Activated CD8-positive, alpha-beta memory T cell treated with anti-CD3 and anti-CD28 coated beads for 24 hours (primary cell): ENCODE results near the gene FXYD5.
A peak's percentile ranks its signal among the peaks of the same experiment; 100 is the strongest.
"Not testable (repeated sequence)": the region's sequence is repeated elsewhere in the genome, so short reads cannot be mapped to it uniquely, and the experiment has no call there.

Experiments
- DNase-seq: peaks from one replicate; pipeline ENCODE4 v3.0.0-alpha.2; 2020

FXYD5 gene

DNA sequence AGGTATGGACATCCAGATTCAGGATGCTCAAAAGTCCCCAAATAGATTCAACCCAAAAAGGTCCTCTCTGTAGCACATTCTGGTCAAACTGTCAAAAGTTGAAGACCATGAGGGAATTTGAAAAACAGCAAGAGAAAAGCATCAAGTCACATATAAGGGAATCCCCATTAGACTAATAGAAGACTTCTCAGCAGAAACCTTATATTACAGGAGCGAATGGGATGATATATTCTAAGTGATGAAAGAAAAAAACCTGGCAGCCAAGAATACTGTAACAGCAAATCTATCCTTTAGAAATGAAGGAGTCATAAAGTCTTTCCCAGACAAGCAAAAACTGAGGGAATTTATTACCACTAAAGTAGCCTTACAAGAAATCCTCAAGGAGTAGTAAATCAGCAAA lies 29.7 kb downstream of the FXYD5 start:
- no peak for DNase-seq

DNA sequence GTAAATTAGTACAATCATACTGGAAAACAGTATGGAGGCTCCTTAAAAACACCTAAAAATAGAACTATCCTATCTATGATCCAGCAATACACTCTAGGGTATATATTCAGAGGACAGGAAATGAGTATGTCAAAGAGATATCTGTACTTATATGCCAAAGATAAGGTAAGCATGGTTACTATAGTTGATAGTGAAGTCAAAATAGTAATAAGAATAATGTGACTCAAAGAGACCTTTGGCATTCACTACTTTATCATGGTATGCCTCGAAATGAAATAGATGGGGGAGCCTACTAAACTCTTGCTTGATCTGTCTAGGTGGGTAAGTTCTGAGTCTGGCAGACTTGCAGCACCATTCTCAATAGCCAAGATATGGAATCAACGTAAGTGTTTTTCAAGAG lies 30.3 kb downstream of the FXYD5 start:
- DNase-seq = no peak

- DNase-seq = no peak
Observed at GRCh38 chr19:35194012-35194984, 39.8 kb downstream of the FXYD5 start.

GRCh38 chr19:35195830-35196229 lies 41.3 kb downstream of the FXYD5 start:
- no peak for DNase-seq

- DNase-seq = not testable (repeated sequence)
Observed at GRCh38 chr19:35196861-35197260, 42.3 kb downstream of the FXYD5 start.

- DNase-seq = no peak
Observed at GRCh38 chr19:35199481-35199880, 44.9 kb downstream of the FXYD5 start.

- DNase-seq = no peak
Observed at GRCh38 chr19:35202722-35203688, 48.5 kb downstream of the FXYD5 start.

GRCh38 chr19:35204799-35205732 lies 50.5 kb downstream of the FXYD5 start:
- DNase-seq = no peak

- no peak for DNase-seq
Observed at GRCh38 chr19:35205733-35206323, 51.3 kb downstream of the FXYD5 start.

- DNase-seq = no peak
Observed at GRCh38 chr19:35206379-35206778, 51.8 kb downstream of the FXYD5 start.

DNA sequence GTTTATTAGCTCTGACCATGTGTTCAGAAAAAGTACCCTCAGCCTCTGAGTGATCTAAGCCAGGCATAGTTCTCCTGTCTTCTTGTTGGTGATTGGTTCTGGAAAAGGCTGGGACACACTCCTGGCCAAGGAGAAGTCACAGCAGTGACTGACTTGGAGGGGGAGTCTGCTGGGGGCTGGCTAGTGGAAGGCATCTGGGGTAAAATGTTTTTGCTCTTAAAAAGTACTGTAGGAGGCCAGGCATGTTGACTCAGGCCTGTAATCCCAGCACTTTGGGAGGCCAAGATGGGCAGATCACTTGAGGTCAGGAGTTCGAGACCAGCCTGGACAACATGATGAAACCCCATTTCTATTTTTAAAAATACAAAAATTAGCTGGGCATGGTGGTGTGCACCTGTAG lies 52.3 kb downstream of the FXYD5 start:
- no peak for DNase-seq

GRCh38 chr19:35207391-35207871 lies 52.9 kb downstream of the FXYD5 start:
- DNase-seq = peak; percentile 59

DNA sequence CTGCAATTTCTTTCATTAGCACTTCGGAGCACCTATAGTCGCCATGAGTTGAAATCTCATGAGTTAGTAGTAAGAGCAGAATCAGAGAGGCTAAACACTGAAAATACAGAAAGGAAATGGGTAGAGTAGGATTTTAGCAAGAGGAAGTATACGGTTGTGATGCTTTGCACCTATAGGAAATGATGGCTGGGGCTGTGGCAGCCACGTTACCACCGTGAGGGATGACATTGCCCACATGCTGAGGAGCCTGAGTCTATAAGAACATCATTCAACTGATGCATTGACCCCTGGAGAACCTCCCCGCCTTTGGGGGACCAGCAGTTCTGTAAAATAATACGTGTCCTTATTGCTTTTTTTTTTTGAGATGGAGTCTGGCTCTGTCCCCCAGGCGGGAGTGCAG lies 53.6 kb downstream of the FXYD5 start:
- DNase-seq = peak; percentile 57

- no peak for DNase-seq
Observed at GRCh38 chr19:35209646-35210045, 55.1 kb downstream of the FXYD5 start.

- peak; percentile 78 for DNase-seq
Observed at GRCh38 chr19:35211545-35212230, 57.2 kb downstream of the FXYD5 start.

DNA sequence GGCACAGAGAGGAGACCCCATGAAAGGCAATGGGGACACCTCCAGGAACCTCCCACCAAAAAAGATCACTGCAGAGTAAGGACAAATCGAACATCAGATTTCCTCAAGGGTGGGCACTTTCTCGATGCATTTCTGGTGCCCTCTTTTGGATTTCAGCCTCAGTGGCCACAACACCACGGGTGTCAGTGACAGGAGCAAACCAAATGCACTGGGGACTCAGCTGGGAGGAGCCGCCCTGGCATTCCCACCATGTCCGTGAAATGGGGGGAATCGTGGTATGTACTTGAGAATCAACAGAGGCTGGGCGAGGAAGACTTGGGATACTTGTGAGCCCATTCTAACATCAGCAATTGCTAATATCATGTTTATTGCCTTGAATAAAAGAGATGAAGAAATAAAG lies 57.7 kb downstream of the FXYD5 start:
- peak; percentile 60 for DNase-seq

- DNase-seq = peak; percentile 85
Observed at GRCh38 chr19:35213663-35214632, 59.4 kb downstream of the FXYD5 start.

DNA sequence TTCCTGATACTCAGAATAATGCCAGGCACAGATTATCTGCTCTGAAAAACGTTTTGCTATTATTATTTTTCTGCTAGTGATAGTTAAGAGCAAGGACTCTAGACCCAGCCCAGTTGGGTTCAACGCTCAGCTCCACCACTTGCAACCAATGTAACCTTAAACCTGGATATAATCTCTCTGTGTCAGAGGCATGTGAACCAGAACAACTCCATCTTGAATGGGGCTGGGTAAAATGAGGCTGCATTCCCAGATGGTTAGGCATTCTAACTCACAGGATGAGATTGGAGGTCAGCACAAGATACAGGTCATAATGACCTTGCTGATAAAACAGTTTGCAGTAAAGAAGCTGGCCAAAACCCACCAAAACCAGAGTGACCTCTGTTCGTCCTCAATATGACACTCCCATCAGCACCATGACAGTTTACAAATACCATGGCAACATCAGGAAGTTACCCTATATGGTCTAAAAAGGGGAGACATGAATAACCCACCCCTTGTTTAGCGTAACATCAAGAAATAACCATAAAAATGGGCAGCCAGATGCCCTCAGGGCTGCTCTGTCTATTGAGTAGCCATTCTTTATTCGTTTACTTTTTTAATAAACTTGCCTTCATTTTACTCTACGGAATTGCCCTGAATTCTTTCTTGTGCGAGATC lies 60.4 kb downstream of the FXYD5 start:
- DNase-seq = peak; percentile 53
